ENCODE data around the gene HPSE2.

- TF ChIP-seq POLR2A (IDR thresholded peaks at IDR 0.05) (no peak), CTCF (IDR thresholded peaks at IDR 0.05) (no peak)
Measured at GRCh38 chr10:98608411-98608810, 627.2 kb downstream of the HPSE2 start.
